Measurements from ENCODE around the gene FOXA1.

DNA sequence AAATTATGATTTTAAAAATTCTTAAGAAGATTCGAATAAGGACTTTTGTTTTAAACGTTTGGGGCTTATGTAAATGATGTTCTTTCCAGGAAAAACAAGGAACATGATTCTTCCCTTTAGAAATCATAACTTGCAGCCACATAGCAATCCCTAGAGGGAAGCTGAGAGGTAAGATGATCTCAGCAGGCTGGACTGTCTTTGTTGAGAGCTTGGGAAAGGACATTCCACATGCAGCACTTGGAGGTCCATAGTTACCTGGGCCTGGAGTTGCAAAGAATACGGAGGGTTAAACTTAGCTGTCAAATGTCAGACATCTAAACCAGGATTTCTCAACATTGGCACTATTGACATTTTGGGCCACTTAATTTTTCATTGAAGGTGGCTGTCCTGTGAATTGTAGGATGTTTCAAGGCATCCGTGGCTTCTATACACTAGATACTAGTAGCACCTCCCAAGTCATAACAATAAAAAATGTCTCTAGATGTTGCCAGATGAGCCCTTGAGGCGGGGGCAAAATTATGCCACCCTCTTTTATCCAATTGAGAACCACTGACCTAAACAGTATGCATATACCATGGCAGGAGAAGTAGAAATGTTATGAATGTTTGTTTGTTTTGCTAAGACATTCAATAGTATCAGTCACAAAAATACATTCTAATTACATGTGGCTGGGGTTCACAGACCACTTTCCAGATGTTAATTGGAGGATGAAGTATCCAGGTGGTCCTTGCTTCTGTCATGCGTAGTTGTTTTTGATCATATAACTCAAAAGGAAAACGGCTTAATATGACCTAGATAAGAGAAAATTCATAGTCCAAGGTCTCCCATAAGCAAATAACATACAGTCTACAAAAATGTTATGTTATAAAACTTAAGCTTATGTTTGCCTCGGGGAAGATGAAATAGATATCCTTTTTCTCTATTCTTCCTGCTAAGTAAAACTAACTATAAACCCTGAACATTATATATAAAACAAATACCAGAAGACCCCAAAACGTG is 30.8 kb upstream of the FOXA1 start:
- TF ChIP-seq, protein P1, sequence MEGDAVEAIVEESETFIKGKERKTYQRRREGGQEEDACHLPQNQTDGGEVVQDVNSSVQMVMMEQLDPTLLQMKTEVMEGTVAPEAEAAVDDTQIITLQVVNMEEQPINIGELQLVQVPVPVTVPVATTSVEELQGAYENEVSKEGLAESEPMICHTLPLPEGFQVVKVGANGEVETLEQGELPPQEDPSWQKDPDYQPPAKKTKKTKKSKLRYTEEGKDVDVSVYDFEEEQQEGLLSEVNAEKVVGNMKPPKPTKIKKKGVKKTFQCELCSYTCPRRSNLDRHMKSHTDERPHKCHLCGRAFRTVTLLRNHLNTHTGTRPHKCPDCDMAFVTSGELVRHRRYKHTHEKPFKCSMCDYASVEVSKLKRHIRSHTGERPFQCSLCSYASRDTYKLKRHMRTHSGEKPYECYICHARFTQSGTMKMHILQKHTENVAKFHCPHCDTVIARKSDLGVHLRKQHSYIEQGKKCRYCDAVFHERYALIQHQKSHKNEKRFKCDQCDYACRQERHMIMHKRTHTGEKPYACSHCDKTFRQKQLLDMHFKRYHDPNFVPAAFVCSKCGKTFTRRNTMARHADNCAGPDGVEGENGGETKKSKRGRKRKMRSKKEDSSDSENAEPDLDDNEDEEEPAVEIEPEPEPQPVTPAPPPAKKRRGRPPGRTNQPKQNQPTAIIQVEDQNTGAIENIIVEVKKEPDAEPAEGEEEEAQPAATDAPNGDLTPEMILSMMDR (IDR thresholded peaks at IDR 0.05) = no peak
- TF ChIP-seq POLR2A (IDR thresholded peaks at IDR 0.05; ENCODE audit: low read depth) (no peak), POLR2AphosphoS5 (IDR thresholded peaks at IDR 0.05) (no peak)
